Spleen (tissue), 11 donors: ENCODE data around the gene ANO1. TPM values are rescaled to one million over a fixed set of nuclear protein-coding genes. Genes with fewer than 3 reads are reported as not detected.

Experiments
- DNase-seq: peaks from one replicate; pipeline ENCODE4 v3.0.0-alpha.2; 2020
- H3K27ac ChIP-seq, 8 donors: fragments of 200-600 bp; sonication (generic) in 7 of 8; 1 replicate in 4 of 8; 2 replicates in 4 of 8; pipeline versions ENCODE4 v1.5.0 to v1.8.0; 2016 to 2021; ENCODE audit warnings: inconsistent platforms in 4 of 8, mild to moderate bottlenecking in 4 of 8, moderate library complexity in 1 of 8
- H3K27me3 ChIP-seq, 7 donors: fragments of 200-600 bp; sonication (generic) in 6 of 7; replicated peaks in 1 of 7; 1 replicate in 4 of 7; 2 replicates in 3 of 7; pipeline versions ENCODE4 v1.5.0 to v1.8.0; 2016 to 2021; ENCODE audit warnings: inconsistent platforms in 3 of 7, mild to moderate bottlenecking in 1 of 7
- H3K36me3 ChIP-seq, 6 donors: fragments of 200-600 bp; sonication (generic) in 5 of 6; 1 replicate in 4 of 6; 2 replicates in 2 of 6; pipeline versions ENCODE4 v1.5.0 to v1.8.0; 2016 to 2021; ENCODE audit warnings: inconsistent platforms in 2 of 6
- H3K4me1 ChIP-seq, 6 donors: fragments of 200-600 bp; sonication (generic) in 5 of 6; 1 replicate in 3 of 6; 2 replicates in 3 of 6; pipeline versions ENCODE4 v1.5.0 to v1.8.0; 2016 to 2021; ENCODE audit warnings: inconsistent platforms in 3 of 6
- H3K4me3 ChIP-seq, 8 donors: fragments of 200-600 bp; sonication (generic) in 7 of 8; 1 replicate in 4 of 8; 2 replicates in 4 of 8; pipeline versions ENCODE4 v1.5.0 to v1.8.0; 2016 to 2021; ENCODE audit warnings: inconsistent platforms in 4 of 8, mild to moderate bottlenecking in 4 of 8, moderate library complexity in 2 of 8
- H3K9me3 ChIP-seq, 8 donors: fragments of 200-600 bp; sonication (generic) in 7 of 8; 1 replicate in 4 of 8; 2 replicates in 4 of 8; pipeline versions ENCODE4 v1.5.0 to v1.8.0; 2016 to 2021; ENCODE audit warnings: inconsistent platforms in 4 of 8
- CTCF ChIP-seq, 11 experiments: fragments of 200-600 bp in 7 of 11; fragments of 450-650 bp in 4 of 11; sonication (generic) in 4 of 11; IDR thresholded peaks in 8 of 11; conservative IDR thresholded peaks in 3 of 11; 1 replicate in 7 of 11; 2 replicates in 4 of 11; pipeline versions ENCODE4 v1.4.0 to v1.8.0; 2016 to 2021; ENCODE audit warnings: antibody characterized with exemption in 11 of 11, inconsistent platforms in 4 of 11, mild to moderate bottlenecking in 1 of 11
- POLR2A ChIP-seq, 3 donors: fragments of 450-650 bp; IDR thresholded peaks; one replicate each; pipeline ENCODE4 v1.5.1; 2017; ENCODE audit warnings: antibody characterized with exemption in 3 of 3, mild to moderate bottlenecking in 1 of 3
- POLR2AphosphoS5 ChIP-seq, 3 donors: sonication (generic); formaldehyde crosslinking; IDR thresholded peaks; one replicate each; pipeline ENCODE4 v1.5.1; 2017; ENCODE audit warnings: antibody characterized with exemption in 3 of 3
- WGBS, 5 donors: extraction: QIAGEN DNeasy Blood & Tissue Kit in 3 of 5; methylation state at CpG; one replicate each; pipeline versions ENCODE4 v1.1.5 to v1.1.7; 2013 to 2018; 5-methylcytosine and 5-hydroxymethylcytosine counted together
- intact Hi-C: fragments of 100-400 bp; cut with DNase I; formaldehyde crosslinking; loops from one replicate; pipeline ENCODE4 v1.15.0; 2023; ENCODE audit warnings: low total_unique reads
- polyA plus RNA-seq, 3 donors: library from polyadenylated mRNA; stranded (reverse); fragments of 200-250 nt; gene quantifications; one replicate each; pipeline ENCODE4 v1.2.1, GENCODE V29; 2013
- total RNA-seq, 7 donors: library from RNA; depleted of rRNA in 3 of 7; stranded (reverse); fragments of >200 nt in 3 of 7; fragmentation: NEBNext Ultra II Directional in 4 of 7; extraction: Animal tissue kit (Norgen Biotek cat#: 25700) in 4 of 7; gene quantifications; one replicate each; pipeline versions ENCODE4 v1.1.0 to v1.2.1, GENCODE V29; 2016 to 2021
- donor health status: healthy with polysubstance abuse.
- donor health status: DM: no; HTN: no; CAD: no; lungs with moderate emphysema.
- donor health status: DM: no; HTN: no; CAD: no.
- donor health status: Bipolar disorder and iron deficiency.
- donor health status: healthy.
- donor health status: DM: no; HTN: no; CAD: no.
- donor health status: DM: yes; HTN: yes; CAD: no.

The ANO1 gene
- total and polyA plus RNA-seq, 10 donors = 0.22 to 1.2 (median 0.62) TPM

DNA sequence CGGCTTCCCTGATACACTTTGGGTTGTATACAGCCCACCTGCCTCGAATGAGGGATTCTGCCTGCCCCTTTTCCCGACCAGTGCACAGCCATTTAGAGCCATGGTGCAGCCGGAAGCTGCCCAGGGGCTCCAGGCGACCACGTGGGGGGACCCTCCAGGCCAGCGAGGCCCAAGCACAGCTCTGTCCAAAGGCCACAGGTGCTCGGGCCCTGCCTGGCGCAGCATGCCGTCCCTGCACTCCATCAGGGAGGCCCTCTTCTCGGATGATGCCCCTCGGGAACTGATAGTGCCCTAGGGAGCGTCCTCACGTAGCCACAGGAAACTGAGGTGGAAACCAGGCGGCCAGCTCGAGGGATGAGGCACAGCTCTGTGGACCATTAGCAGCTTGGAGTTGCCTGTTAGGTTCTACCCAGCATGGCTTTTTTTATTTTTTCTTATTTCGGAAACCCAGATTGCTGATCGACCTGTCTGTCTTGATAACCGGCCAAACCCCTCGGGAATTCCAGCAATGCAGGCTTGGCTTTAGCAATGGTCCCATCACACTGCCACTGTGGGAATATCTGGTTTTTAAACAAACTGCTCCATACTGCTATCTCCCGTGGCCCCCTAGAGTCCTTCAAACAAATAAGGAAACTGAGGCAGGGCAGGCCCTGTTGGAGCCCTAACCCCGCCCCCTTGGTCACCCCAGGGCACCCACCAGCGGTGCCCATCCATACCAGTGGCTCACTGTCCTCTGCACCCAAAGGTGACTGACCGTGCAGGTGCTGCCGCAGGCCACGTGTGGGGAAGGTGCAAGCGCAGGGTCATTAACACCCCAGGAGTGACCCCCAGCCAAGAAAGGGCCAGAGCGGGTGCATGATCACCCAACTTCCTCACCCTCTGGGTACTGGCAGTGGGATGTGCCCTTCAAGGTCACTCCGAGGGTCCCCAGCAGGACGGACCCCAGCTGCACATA, 8.0 kb downstream of the ANO1 start:
- Histone ChIP-seq H3K4me3 (no peak overlapping the region), H3K9me3 (no peaks in the 10 kb centered on the region), H3K27ac (no peak overlapping the region), H3K4me1 (no peaks in the 10 kb centered on the region), H3K27me3 (peaks cover 0 to 51% (median 4%) of the 10 kb centered on the region in 7 donors), H3K36me3 (no peaks in the 10 kb centered on the region)
- TF ChIP-seq CTCF (IDR thresholded peaks at IDR 0.05 in 8 of 11, conservative IDR thresholded peaks at IDR 0.05 in 3 of 11) (no peak), POLR2A (IDR thresholded peaks at IDR 0.05) (no peak), POLR2AphosphoS5 (IDR thresholded peaks at IDR 0.05) (no peak)
- WGBS, 5 donors = 79 to 85% (median 81%) methylated on average over 26 to 30 of the region's 30 CpGs
- intact Hi-C loops = no loop called here
- no peak for DNase-seq

DNA sequence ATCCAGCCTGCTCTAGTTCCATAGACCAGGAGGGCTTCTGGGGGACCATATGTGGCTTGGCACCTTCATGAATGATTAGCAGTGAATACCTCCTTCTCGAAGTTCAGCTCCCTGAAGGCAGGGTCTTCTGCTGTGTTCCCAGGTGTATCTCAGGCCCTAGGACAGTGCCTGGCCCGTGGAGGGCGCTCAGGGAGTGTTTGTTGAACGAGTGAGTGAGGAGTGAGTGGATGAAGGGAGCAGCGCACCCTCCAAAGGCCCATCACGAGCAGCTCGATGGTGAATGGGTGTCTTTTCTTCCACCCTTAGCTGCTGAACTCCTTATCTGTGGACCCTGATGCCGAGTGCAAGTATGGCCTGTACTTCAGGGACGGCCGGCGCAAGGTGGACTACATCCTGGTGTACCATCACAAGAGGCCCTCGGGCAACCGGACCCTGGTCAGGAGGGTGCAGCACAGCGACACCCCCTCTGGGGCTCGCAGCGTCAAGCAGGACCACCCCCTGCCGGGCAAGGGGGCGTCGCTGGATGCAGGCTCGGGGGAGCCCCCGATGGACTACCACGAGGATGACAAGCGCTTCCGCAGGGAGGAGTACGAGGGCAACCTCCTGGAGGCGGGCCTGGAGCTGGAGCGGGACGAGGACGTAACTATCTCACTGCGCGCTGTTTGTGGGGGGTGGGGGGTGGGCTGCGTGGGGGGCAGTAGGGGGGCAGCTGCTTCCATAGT, 9.5 kb downstream of the ANO1 start:
- Histone ChIP-seq H3K27ac (no peak overlapping the region), H3K9me3 (peaks cover 0 to 4% (median 0%) of the 10 kb centered on the region in 8 donors), H3K36me3 (no peaks in the 10 kb centered on the region), H3K4me1 (no peaks in the 10 kb centered on the region), H3K27me3 (peaks cover 0 to 64% (median 4%) of the 10 kb centered on the region in 7 donors), H3K4me3 (no peak overlapping the region)
- no peak for TF ChIP-seq POLR2AphosphoS5 (IDR thresholded peaks at IDR 0.05)
- no peak for TF ChIP-seq POLR2A (IDR thresholded peaks at IDR 0.05)
- TF ChIP-seq CTCF (IDR thresholded peaks at IDR 0.05 in 8 of 11, conservative IDR thresholded peaks at IDR 0.05 in 3 of 11) = no peak
- intact Hi-C loops = no loop called here
- 53 to 58% (median 56%) methylated on average over 27 to 32 of the region's 32 CpGs for WGBS, 5 donors
- DNase-seq = no peak

- Histone ChIP-seq H3K4me3 (no peak overlapping the region), H3K9me3 (peaks cover 0 to 4% (median 0%) of the 10 kb centered on the region in 8 donors), H3K4me1 (no peaks in the 10 kb centered on the region), H3K27me3 (peaks cover 0 to 69% (median 4%) of the 10 kb centered on the region in 7 donors), H3K36me3 (no peaks in the 10 kb centered on the region), H3K27ac (no peak overlapping the region)
- intact Hi-C loops = no loop called here
- no peak for TF ChIP-seq CTCF (IDR thresholded peaks at IDR 0.05 in 8 of 11, conservative IDR thresholded peaks at IDR 0.05 in 3 of 11)
- 69 to 79% (median 72%) methylated on average over 16 of the region's 16 CpGs for WGBS, 5 donors
- no peak for DNase-seq
Observed at GRCh38 chr11:70088735-70089250, 10.7 kb downstream of the ANO1 start.

DNA sequence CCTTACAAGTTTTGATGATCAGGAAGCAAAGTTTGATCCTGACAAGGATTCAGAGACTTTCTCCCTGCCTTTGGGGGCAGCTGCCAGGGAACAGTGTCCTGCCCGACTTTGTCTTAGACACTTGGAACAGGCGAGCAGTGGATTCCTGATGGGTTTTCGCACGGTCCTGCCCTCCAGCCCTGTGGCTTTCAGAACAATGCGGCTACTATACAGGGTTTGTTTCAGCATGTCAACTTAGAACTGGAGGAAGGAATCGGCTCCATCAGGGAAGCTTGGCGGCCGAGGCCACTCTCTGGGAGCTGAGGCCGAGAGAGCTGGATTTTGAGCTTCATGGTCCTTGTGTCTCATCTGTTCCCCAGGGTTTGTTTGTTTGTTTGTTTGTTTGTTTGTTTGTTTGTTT, 11.5 kb downstream of the ANO1 start:
- WGBS, 5 donors = 66 to 79% (median 74%) methylated on average over 9 of the region's 9 CpGs
- TF ChIP-seq POLR2A (IDR thresholded peaks at IDR 0.05) = no peak
- Histone ChIP-seq H3K27ac (no peak overlapping the region), H3K27me3 (peaks cover 0 to 70% (median 4%) of the 10 kb centered on the region in 7 donors), H3K9me3 (peaks cover 0 to 4% (median 0%) of the 10 kb centered on the region in 8 donors), H3K4me3 (no peak overlapping the region), H3K36me3 (no peaks in the 10 kb centered on the region), H3K4me1 (no peaks in the 10 kb centered on the region)
- intact Hi-C loops = no loop called here
- no peak for DNase-seq
